Measurements from ENCODE around the gene RBBP4. TPM values are rescaled to one million over a fixed set of nuclear protein-coding genes. Genes with fewer than 3 reads are reported as not detected.

Gene RBBP4
- total RNA-seq, 1 donor from 2014 or later: 96.6 TPM

DNA sequence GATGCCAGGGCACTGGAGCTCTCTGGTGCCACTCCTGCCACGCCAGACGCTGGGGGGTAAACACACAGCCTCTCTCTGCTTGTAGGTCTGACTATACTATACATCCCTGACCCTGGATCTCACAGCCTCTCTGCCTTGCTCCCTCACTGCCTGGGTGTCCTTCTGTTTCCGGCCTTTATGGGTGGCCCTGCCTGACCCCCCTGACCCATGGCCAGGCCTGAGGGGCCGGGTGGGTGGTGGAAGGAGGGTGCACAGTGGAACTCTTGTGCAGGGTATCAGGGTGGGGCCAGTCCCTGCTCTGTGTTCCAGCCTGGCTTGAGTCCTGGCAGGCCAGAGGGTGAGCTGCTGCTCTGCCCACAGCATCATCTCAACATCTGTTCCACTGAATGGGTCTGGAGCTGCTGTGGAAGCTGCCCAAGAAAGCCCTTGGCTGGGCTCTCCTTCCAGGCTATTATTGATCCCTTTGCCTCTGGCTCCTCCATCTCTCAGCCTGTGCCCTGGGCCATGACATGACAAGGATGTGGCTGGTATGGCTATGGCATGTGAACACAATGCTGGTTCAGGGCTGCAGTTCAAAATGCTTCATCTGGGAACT is 68.8 kb downstream of the RBBP4 start:
- TF ChIP-seq, protein P1, sequence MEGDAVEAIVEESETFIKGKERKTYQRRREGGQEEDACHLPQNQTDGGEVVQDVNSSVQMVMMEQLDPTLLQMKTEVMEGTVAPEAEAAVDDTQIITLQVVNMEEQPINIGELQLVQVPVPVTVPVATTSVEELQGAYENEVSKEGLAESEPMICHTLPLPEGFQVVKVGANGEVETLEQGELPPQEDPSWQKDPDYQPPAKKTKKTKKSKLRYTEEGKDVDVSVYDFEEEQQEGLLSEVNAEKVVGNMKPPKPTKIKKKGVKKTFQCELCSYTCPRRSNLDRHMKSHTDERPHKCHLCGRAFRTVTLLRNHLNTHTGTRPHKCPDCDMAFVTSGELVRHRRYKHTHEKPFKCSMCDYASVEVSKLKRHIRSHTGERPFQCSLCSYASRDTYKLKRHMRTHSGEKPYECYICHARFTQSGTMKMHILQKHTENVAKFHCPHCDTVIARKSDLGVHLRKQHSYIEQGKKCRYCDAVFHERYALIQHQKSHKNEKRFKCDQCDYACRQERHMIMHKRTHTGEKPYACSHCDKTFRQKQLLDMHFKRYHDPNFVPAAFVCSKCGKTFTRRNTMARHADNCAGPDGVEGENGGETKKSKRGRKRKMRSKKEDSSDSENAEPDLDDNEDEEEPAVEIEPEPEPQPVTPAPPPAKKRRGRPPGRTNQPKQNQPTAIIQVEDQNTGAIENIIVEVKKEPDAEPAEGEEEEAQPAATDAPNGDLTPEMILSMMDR (IDR thresholded peaks at IDR 0.05; ENCODE audit: borderline replicate concordance): no peak
- no peaks in the 10 kb centered on the region for H3K36me3 ChIP-seq
- peaks cover 10% of the 10 kb centered on the region for H3K4me1 ChIP-seq
- H3K27me3 ChIP-seq (ENCODE audit: low read depth): no peaks in the 10 kb centered on the region
- no peak overlapping the region for H3K27ac ChIP-seq (replicated peaks)
- intact Hi-C loops (cut with micrococcal nuclease): no loop called here
- H3K9me3 ChIP-seq (replicated peaks): no peaks in the 10 kb centered on the region
- no peak overlapping the region for H3K4me3 ChIP-seq
- DNase-seq: no peak

DNA sequence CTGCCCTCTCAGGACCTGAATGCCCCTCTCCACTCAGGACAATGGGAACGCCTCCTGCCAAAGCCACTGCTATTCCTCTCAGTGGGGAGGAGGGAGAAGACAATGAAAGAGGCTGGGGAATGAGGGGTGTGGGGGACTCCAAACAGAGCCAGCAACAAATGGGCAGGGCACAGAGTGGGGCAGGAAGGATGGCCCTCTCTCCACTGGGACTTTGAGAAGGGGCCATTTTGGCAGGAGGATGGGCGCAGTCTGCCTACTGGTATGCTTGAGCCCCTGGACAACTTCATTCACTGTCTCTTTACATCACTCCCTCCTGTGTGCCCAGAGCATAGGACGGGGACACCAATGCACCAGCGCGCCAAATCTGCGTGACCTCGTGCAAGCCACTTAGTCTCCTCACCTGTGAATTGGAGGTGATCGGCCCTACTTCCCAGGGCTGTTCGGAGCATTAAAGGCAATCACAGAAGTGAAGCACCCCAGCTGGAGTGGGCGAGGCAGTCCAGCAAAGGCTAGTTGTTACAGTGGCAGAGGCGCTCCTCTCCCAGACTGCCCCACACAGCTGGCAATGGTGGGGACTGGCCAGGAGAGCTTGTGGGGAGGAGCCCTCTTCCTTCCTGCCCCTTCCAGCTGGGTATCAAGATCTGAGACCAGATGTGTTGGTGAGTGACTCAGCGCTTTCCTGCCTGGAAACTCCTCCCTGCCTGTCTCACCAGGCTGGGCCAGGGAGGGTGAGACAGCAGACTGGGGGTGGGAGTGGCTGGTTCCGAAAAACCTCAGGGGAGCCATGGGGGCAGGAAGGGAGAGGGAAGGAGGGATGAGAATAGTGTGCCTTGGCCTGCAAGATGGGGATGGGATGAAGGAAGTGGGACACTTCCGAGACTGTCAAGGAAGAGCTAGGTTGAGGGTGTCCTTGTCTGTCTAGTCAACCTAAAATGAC is 73.9 kb downstream of the RBBP4 start:
- TF ChIP-seq, protein P1 (IDR thresholded peaks at IDR 0.05; ENCODE audit: borderline replicate concordance): no peak
- intact Hi-C loops (cut with micrococcal nuclease): no loop called here
- Histone ChIP-seq H3K27ac (replicated peaks) (peak overlapping the region; percentile 23), H3K4me1 (peaks cover 15% of the 10 kb centered on the region), H3K4me3 (no peak overlapping the region), H3K36me3 (no peaks in the 10 kb centered on the region), H3K9me3 (replicated peaks) (no peaks in the 10 kb centered on the region), H3K27me3 (ENCODE audit: low read depth) (no peaks in the 10 kb centered on the region)
- DNase-seq: peak; percentile 46

- TF ChIP-seq, protein P1 (IDR thresholded peaks at IDR 0.05; ENCODE audit: borderline replicate concordance): no peak
- H3K4me1 ChIP-seq: peaks cover 15% of the 10 kb centered on the region
- H3K27ac ChIP-seq (replicated peaks): no peak overlapping the region
- H3K9me3 ChIP-seq (replicated peaks): no peaks in the 10 kb centered on the region
- no peaks in the 10 kb centered on the region for H3K27me3 ChIP-seq (ENCODE audit: low read depth)
- intact Hi-C loops (cut with micrococcal nuclease): no loop called here
- H3K36me3 ChIP-seq: no peaks in the 10 kb centered on the region
- no peak overlapping the region for H3K4me3 ChIP-seq
- no peak for DNase-seq
These were observed 74.6 kb downstream of the RBBP4 start for GRCh38 chr1:32725615-32725982.

GRCh38 chr1:32727876-32728275 is 76.9 kb downstream of the RBBP4 start:
- intact Hi-C loops (cut with micrococcal nuclease): no loop called here
- TF ChIP-seq, protein P1 (IDR thresholded peaks at IDR 0.05; ENCODE audit: borderline replicate concordance): no peak
- DNase-seq: no peak

GRCh38 chr1:32728413-32729077 is 77.5 kb downstream of the RBBP4 start:
- Histone ChIP-seq H3K27ac (replicated peaks) (no peak overlapping the region), H3K9me3 (replicated peaks) (no peaks in the 10 kb centered on the region), H3K4me1 (peaks cover 15% of the 10 kb centered on the region), H3K27me3 (ENCODE audit: low read depth) (no peaks in the 10 kb centered on the region), H3K4me3 (no peak overlapping the region), H3K36me3 (no peaks in the 10 kb centered on the region)
- intact Hi-C loops (cut with micrococcal nuclease): no loop called here
- no peak for DNase-seq
- TF ChIP-seq, protein P1 (IDR thresholded peaks at IDR 0.05; ENCODE audit: borderline replicate concordance): no peak

More at GRCh38 chr1:32727876-32728275, 76.9 kb downstream of the RBBP4 start:
- Histone ChIP-seq H3K36me3 (no peaks in the 10 kb centered on the region), H3K4me1 (peaks cover 15% of the 10 kb centered on the region), H3K27ac (replicated peaks) (no peak overlapping the region), H3K27me3 (ENCODE audit: low read depth) (no peaks in the 10 kb centered on the region), H3K9me3 (replicated peaks) (no peaks in the 10 kb centered on the region), H3K4me3 (no peak overlapping the region)
